ENCODE results near the gene PATZ1. TPM values are rescaled to one million over a fixed set of nuclear protein-coding genes. Genes with fewer than 3 reads are reported as not detected.

PATZ1 gene
- total and polyA plus RNA-seq, 2 experiments from 2014 or later, result 23.2 to 56.8 TPM

GRCh38 chr22:31279821-31280505 is 66.2 kb downstream of the PATZ1 start:
- H3K4me1 ChIP-seq (ENCODE audit: insufficient read depth), result no peaks in the 10 kb centered on the region
- ATAC-seq, result no peak
- H3F3A ChIP-seq (replicated peaks; ENCODE audit: low read depth), result no peaks in the 10 kb centered on the region
- no peak overlapping the region for H2AFZ ChIP-seq
- no peak overlapping the region for H3K4me3 ChIP-seq
- Mint-ChIP-seq H3K27me3 (ENCODE audit: insufficient read depth, low read depth, poor library complexity) (peaks cover 4% of the 10 kb centered on the region), H3K4me3 (no peak overlapping the region), H3K27ac (no peak overlapping the region; the same call in 1 of the 2 replicates), H3K9me3 (no peaks in the 10 kb centered on the region), H3K36me3 (ENCODE audit: low read depth) (peaks cover 22% of the 10 kb centered on the region), H3K4me1 (peaks cover 11% of the 10 kb centered on the region)
- H3K4me2 ChIP-seq, result no peak overlapping the region
- H3K36me3 ChIP-seq (ENCODE audit: insufficient read depth), result peaks cover 14% of the 10 kb centered on the region
- no peaks in the 10 kb centered on the region for H3K27me3 ChIP-seq (ENCODE audit: insufficient read depth)
- no peaks in the 10 kb centered on the region for H3K9me2 ChIP-seq (ENCODE audit: insufficient read depth)
- no peaks in the 10 kb centered on the region for H3K79me2 ChIP-seq (replicated peaks; ENCODE audit: insufficient read depth)
- H4K20me1 ChIP-seq (replicated peaks; ENCODE audit: insufficient read depth), result no peaks in the 10 kb centered on the region
- no peak for DNase-seq (ENCODE audit: low spot score)
- TF ChIP-seq CREB1 (CRISPR knock-in tag; IDR thresholded peaks at IDR 0.05; ENCODE audit: low read depth), result no peak
- no peak for TF ChIP-seq ZNF462 (CRISPR knock-in tag; IDR thresholded peaks at IDR 0.05)
- TF ChIP-seq ZNF114 (CRISPR knock-in tag; IDR thresholded peaks at IDR 0.05), result no peak
- TF ChIP-seq NANOG (IDR thresholded peaks at IDR 0.05; ENCODE audit: borderline replicate concordance), result no peak
- no peak for TF ChIP-seq CTCF (conservative IDR thresholded peaks at IDR 0.05; ENCODE audit: low read depth in 2 of 2)
- TF ChIP-seq EZH2 (IDR thresholded peaks at IDR 0.05; ENCODE audit: low read depth, unreplicated experiment), result no peak
- TF ChIP-seq STAT1 (IDR thresholded peaks at IDR 0.05; ENCODE audit: unreplicated experiment), result no peak
- no peak for TF ChIP-seq REST (IDR thresholded peaks at IDR 0.05; ENCODE audit: unreplicated experiment)
- no peak for TF ChIP-seq EZH2phosphoT487 (IDR thresholded peaks at IDR 0.05; ENCODE audit: unreplicated experiment)
- no peak for TF ChIP-seq JUNB (IDR thresholded peaks at IDR 0.05; ENCODE audit: unreplicated experiment)
- TF ChIP-seq POLR2AphosphoS5 (IDR thresholded peaks at IDR 0.05; ENCODE audit: low read depth), result no peak
- no peak overlapping the region for H3K27ac ChIP-seq (ENCODE audit: low read depth)

All from GM23338 (cell line).